Muscle layer of colon (tissue), 2 donors: ENCODE measurements around the gene MEIS2.
"Not testable (repeated sequence)": the region's sequence is repeated elsewhere in the genome, so short reads cannot be mapped to it uniquely, and the experiment has no call there.

Experiments used
- H3K27ac ChIP-seq: one replicate; pipeline ENCODE4 v1.7.0; 2013; ENCODE audit warnings: low read depth, mild to moderate bottlenecking, low read length, moderate library complexity
- H3K27me3 ChIP-seq, 2 donors: one replicate each; pipeline ENCODE4 v1.7.0; 2013; ENCODE audit warnings: low read length in 2 of 2, mild to moderate bottlenecking in 2 of 2; ENCODE audit not compliant: insufficient read depth in 2 of 2, control insufficient read depth in 1 of 2
- H3K36me3 ChIP-seq: one replicate; pipeline ENCODE4 v1.7.0; 2013; ENCODE audit warnings: mild to moderate bottlenecking, low read length; ENCODE audit not compliant: insufficient read depth
- H3K4me1 ChIP-seq: one replicate; pipeline ENCODE4 v1.7.0; 2013; ENCODE audit warnings: mild to moderate bottlenecking, low read length; ENCODE audit not compliant: insufficient read depth
- H3K4me3 ChIP-seq, 2 donors: one replicate each; pipeline ENCODE4 v1.7.0; 2013; ENCODE audit warnings: low read length in 2 of 2, low read depth in 1 of 2, mild to moderate bottlenecking in 1 of 2, moderate library complexity in 1 of 2
- H3K9ac ChIP-seq: one replicate; pipeline ENCODE4 v1.7.0; 2013; ENCODE audit warnings: low read length
- H3K9me3 ChIP-seq: one replicate; pipeline ENCODE4 v1.7.0; 2013; ENCODE audit warnings: mild to moderate bottlenecking, low read length
- donor health status: abdominal sarcoma.
- donor health status: Adenocarcinoma of cecum.

MEIS2 gene

DNA sequence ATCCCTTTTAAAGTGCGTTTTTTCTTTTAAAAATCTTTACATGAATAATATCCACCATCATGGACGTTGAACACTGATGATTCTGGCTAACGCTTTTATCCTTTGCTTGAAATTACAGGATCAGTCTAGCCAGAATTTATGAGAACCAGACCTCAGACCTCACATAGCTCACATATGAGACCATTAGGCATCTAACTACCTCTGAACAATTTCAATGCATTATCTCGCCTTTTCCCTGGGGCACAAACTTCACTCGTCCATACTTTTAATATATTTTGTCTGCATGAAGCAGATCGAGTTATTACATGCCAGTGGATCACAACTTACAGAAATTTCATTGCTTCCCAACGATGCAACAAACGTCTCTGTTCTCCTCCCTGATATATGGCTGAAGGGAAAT, 105.6 kb downstream of the MEIS2 start:
- Histone ChIP-seq H3K4me1 (peaks cover 31% of the 10 kb centered on the region), H3K27ac (no peak overlapping the region), H3K9me3 (no peaks in the 10 kb centered on the region), H3K4me3 (no peak overlapping the region), H3K36me3 (no peaks in the 10 kb centered on the region), H3K9ac (no peak overlapping the region), H3K27me3 (no peaks in the 10 kb centered on the region)

DNA sequence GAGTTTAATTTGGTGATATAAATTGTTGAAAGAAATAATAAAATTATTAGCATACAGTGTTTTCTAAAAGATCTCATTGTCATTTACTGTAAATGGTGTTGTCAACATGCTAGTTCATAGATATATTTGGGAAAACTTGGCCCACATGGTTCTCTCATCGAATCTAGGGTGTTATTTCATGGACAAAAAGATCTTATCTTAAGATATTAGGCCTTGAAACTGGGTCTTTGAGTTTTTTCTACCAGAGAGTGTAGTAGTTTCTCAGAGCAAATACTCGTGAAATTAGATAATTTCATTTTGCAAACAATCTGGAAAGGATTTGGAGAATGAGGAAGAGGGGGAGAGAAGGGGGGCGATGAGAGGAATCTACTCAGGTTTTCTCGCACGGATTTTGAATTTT, 107.9 kb downstream of the MEIS2 start:
- Histone ChIP-seq H3K4me3 (no peak overlapping the region), H3K27ac (no peak overlapping the region), H3K27me3 (no peaks in the 10 kb centered on the region), H3K36me3 (no peaks in the 10 kb centered on the region), H3K9ac (no peak overlapping the region), H3K9me3 (no peaks in the 10 kb centered on the region), H3K4me1 (peaks cover 35% of the 10 kb centered on the region)

GRCh38 chr15:36988947-36989346, 111.4 kb downstream of the MEIS2 start:
- Histone ChIP-seq H3K9ac (no peak overlapping the region), H3K9me3 (no peaks in the 10 kb centered on the region), H3K4me1 (peaks cover 9% of the 10 kb centered on the region), H3K27ac (no peak overlapping the region), H3K36me3 (peaks cover 9% of the 10 kb centered on the region), H3K4me3 (no peak overlapping the region), H3K27me3 (no peaks in the 10 kb centered on the region)

- no peak overlapping the region for H3K27ac ChIP-seq
- no peaks in the 10 kb centered on the region for H3K9me3 ChIP-seq
- H3K9ac ChIP-seq: no peak overlapping the region
- H3K4me1 ChIP-seq: no peaks in the 10 kb centered on the region
- no peak overlapping the region for H3K4me3 ChIP-seq
- peaks cover 9% of the 10 kb centered on the region for H3K36me3 ChIP-seq
- H3K27me3 ChIP-seq: no peaks in the 10 kb centered on the region
Observed at GRCh38 chr15:36982430-36982829, 117.9 kb downstream of the MEIS2 start.

- not testable (repeated sequence) for H3K9ac ChIP-seq, H3K9me3 ChIP-seq, H3K27ac ChIP-seq, H3K4me3 ChIP-seq, H3K4me1 ChIP-seq, H3K36me3 ChIP-seq, H3K27me3 ChIP-seq
Observed at GRCh38 chr15:36980281-36980680, 120.1 kb downstream of the MEIS2 start.

DNA sequence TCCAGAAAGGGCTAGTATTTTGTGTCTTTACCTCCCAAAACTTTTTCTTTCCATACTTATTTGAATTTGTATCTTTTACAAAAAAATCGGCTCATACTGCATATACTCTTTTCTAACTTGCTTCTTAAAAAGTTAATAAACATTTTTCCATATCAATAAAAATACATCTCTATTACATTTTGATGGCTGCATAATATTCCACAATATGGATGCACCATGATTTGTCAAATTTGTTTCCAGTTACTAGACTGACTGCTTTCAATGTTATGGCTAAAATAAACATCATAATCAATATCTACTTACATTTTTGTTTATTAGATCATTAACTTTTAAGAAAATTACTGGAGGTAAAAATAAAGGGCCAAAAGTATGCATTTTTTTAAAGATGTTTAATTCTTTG, 121.7 kb downstream of the MEIS2 start:
- Histone ChIP-seq H3K4me3 (no peak overlapping the region), H3K4me1 (no peaks in the 10 kb centered on the region), H3K36me3 (no peaks in the 10 kb centered on the region), H3K27me3 (no peaks in the 10 kb centered on the region), H3K27ac (no peak overlapping the region), H3K9me3 (no peaks in the 10 kb centered on the region), H3K9ac (no peak overlapping the region)

DNA sequence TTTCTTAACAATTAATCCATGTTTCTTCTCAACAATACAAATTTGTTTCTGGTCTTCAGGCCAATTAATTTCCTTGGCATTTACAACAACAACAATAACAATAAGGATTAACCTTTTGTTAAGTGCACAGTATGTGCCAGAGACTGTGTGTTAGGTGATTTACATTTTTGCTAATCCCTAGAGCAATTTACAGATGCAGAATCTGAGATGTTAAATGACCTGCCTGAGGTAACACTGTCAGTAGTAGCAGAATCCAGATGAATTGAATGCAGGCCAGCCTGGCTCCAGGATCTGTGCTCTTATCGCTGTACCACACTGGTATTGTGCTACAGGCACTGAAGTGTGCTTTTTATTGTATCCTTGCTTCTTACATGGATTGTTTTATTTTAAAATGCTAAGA, 122.2 kb downstream of the MEIS2 start:
- Histone ChIP-seq H3K4me3 (no peak overlapping the region), H3K9ac (no peak overlapping the region), H3K36me3 (no peaks in the 10 kb centered on the region), H3K27ac (no peak overlapping the region), H3K27me3 (no peaks in the 10 kb centered on the region), H3K4me1 (no peaks in the 10 kb centered on the region), H3K9me3 (no peaks in the 10 kb centered on the region)

- H3K27me3 ChIP-seq: no peaks in the 10 kb centered on the region
- H3K4me3 ChIP-seq: no peak overlapping the region
- H3K36me3 ChIP-seq: no peaks in the 10 kb centered on the region
- H3K9ac ChIP-seq: no peak overlapping the region
- no peak overlapping the region for H3K27ac ChIP-seq
- H3K4me1 ChIP-seq: no peaks in the 10 kb centered on the region
- H3K9me3 ChIP-seq: no peaks in the 10 kb centered on the region
Observed at GRCh38 chr15:36977659-36978058, 122.7 kb downstream of the MEIS2 start.

- H3K9me3 ChIP-seq: no peaks in the 10 kb centered on the region
- H3K27ac ChIP-seq: no peak overlapping the region
- no peak overlapping the region for H3K9ac ChIP-seq
- peaks cover 2% of the 10 kb centered on the region for H3K4me1 ChIP-seq
- H3K4me3 ChIP-seq: no peak overlapping the region
- no peaks in the 10 kb centered on the region for H3K36me3 ChIP-seq
- H3K27me3 ChIP-seq: no peaks in the 10 kb centered on the region
Observed at GRCh38 chr15:36972704-36973103, 127.6 kb downstream of the MEIS2 start.

DNA sequence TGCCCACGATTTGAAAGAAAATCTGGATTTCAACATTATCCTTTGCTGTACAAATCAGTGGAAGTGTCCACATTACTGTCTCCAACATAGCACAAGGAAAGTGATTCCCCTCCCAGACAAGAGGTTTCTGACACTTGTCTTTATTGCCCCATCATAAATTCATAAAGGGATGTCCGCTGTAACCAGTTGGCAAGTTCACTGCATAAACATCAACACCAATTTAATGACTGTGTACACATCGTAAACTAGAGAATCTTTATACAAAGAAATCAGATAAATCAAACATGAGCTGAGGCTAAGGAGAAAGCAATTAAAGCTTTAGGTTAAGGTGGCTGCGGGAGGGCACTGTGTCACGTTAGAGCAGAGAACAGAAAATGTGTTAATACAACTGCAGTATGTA, 129.8 kb downstream of the MEIS2 start:
- no peak overlapping the region for H3K4me3 ChIP-seq

GRCh38 chr15:36967929-36968328, 132.4 kb downstream of the MEIS2 start:
- no peaks in the 10 kb centered on the region for H3K9me3 ChIP-seq
- no peak overlapping the region for H3K4me3 ChIP-seq
- H3K36me3 ChIP-seq: no peaks in the 10 kb centered on the region
- peaks cover 20% of the 10 kb centered on the region for H3K4me1 ChIP-seq
- no peak overlapping the region for H3K27ac ChIP-seq
- no peaks in the 10 kb centered on the region for H3K27me3 ChIP-seq
- H3K9ac ChIP-seq: no peak overlapping the region

More for the DNA sequence above, 129.8 kb downstream of the MEIS2 start:
- Histone ChIP-seq H3K36me3 (no peaks in the 10 kb centered on the region), H3K9me3 (no peaks in the 10 kb centered on the region), H3K4me1 (peaks cover 17% of the 10 kb centered on the region), H3K27me3 (no peaks in the 10 kb centered on the region), H3K9ac (no peak overlapping the region), H3K27ac (no peak overlapping the region)

- Histone ChIP-seq H3K4me1 (peaks cover 20% of the 10 kb centered on the region), H3K27ac (no peak overlapping the region), H3K36me3 (no peaks in the 10 kb centered on the region), H3K4me3 (no peak overlapping the region), H3K9me3 (no peaks in the 10 kb centered on the region), H3K27me3 (no peaks in the 10 kb centered on the region), H3K9ac (no peak overlapping the region)
Observed at GRCh38 chr15:36966708-36967107, 133.6 kb downstream of the MEIS2 start.
